ENCODE data around the gene TAF11L4. TPM values are rescaled to one million over a fixed set of nuclear protein-coding genes. Genes with fewer than 3 reads are reported as not detected.
"Not testable (repeated sequence)": the region's sequence is repeated elsewhere in the genome, so short reads cannot be mapped to it uniquely, and the experiment has no call there.

TAF11L4 gene
- total RNA-seq, 2 experiments from 2014 or later: not detected

GRCh38 chr5:17518067-17518466, 3.5 kb upstream of the TAF11L4 start, which contains the start of gene TAF11L3:
TAF11L3 (plus strand) TSS chr5:17518367.
- H3K9me3 ChIP-seq (ENCODE audit: control insufficient read depth in 1 of 2, insufficient read depth in 1 of 2, low read length in 2 of 2); H3K36me3 ChIP-seq (ENCODE audit: insufficient read depth, low read length); CTCF ChIA-PET; POLR2A ChIA-PET; H3K27ac ChIP-seq (ENCODE audit: low read depth in 1 of 2, low read length in 2 of 2); H3K27me3 ChIP-seq (ENCODE audit: control insufficient read depth in 1 of 2, insufficient read depth in 2 of 2, low read length in 2 of 2); H3K4me1 ChIP-seq (ENCODE audit: insufficient read depth, low read length); H3K4me3 Mint-ChIP-seq; DNase-seq; intact Hi-C loops (cut with DNase I, micrococcal nuclease); H3K36me3 Mint-ChIP-seq (ENCODE audit: low read depth); H3K4me3 ChIP-seq (ENCODE audit: low read length); ATAC-seq (ENCODE audit: poor library complexity); H3K4me1 Mint-ChIP-seq (ENCODE audit: low read depth); H3K27me3 Mint-ChIP-seq; H3K27ac Mint-ChIP-seq; H3K9me3 Mint-ChIP-seq: not testable (repeated sequence)

GRCh38 chr5:17519508-17519907, 2.1 kb upstream of the TAF11L4 start:
- H3K27me3 ChIP-seq (ENCODE audit: control insufficient read depth in 1 of 2, insufficient read depth in 2 of 2, low read length in 2 of 2); POLR2A ChIA-PET; H3K36me3 Mint-ChIP-seq (ENCODE audit: low read depth); H3K9me3 ChIP-seq (ENCODE audit: control insufficient read depth in 1 of 2, insufficient read depth in 1 of 2, low read length in 2 of 2); CTCF ChIA-PET; H3K4me3 Mint-ChIP-seq; H3K4me1 Mint-ChIP-seq (ENCODE audit: low read depth); H3K4me1 ChIP-seq (ENCODE audit: insufficient read depth, low read length); H3K9me3 Mint-ChIP-seq; ATAC-seq (ENCODE audit: poor library complexity); H3K4me3 ChIP-seq (ENCODE audit: low read length); intact Hi-C loops (cut with DNase I, micrococcal nuclease); H3K27me3 Mint-ChIP-seq; H3K36me3 ChIP-seq (ENCODE audit: insufficient read depth, low read length); H3K27ac ChIP-seq (ENCODE audit: low read depth in 1 of 2, low read length in 2 of 2); H3K27ac Mint-ChIP-seq: not testable (repeated sequence)
- peak in 1 of 14 experiments; percentile 14 for DNase-seq

DNA sequence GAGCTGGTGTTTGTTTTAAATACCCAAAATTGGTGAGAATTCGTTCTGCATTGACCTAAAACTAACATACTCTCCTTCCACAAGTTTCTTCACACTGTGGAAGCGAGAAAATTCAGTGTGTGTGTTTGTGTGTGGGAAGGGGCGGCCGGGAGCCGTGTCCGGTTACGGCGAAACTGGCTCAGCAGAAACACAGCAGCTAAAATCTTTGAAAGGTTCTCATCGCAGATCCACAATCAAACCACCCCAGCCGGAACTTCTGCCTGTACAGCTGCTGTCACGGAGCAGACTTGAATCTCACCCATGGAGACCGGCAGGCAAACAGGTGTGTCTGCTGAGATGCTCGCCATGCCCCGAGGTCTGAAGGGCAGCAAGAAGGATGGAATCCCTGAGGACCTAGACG, 3.3 kb downstream of the TAF11L4 start, which contains the start of gene TAF11L5:
Gene TAF11L5 (plus strand): TSS at position 301 of the 400 bp plus-strand sequence.
- H3K27ac Mint-ChIP-seq; CTCF ChIA-PET; DNase-seq; H3K9me3 ChIP-seq (ENCODE audit: control insufficient read depth in 1 of 2, insufficient read depth in 1 of 2, low read length in 2 of 2); POLR2A ChIA-PET; H3K4me3 ChIP-seq (ENCODE audit: low read length); H3K27me3 ChIP-seq (ENCODE audit: control insufficient read depth in 1 of 2, insufficient read depth in 2 of 2, low read length in 2 of 2); H3K36me3 ChIP-seq (ENCODE audit: insufficient read depth, low read length); H3K36me3 Mint-ChIP-seq (ENCODE audit: low read depth); intact Hi-C loops (cut with DNase I, micrococcal nuclease); H3K9me3 Mint-ChIP-seq; H3K4me1 ChIP-seq (ENCODE audit: insufficient read depth, low read length); H3K4me1 Mint-ChIP-seq (ENCODE audit: low read depth); ATAC-seq (ENCODE audit: poor library complexity); H3K4me3 Mint-ChIP-seq; H3K27ac ChIP-seq (ENCODE audit: low read depth in 1 of 2, low read length in 2 of 2); H3K27me3 Mint-ChIP-seq: not testable (repeated sequence)

DNA sequence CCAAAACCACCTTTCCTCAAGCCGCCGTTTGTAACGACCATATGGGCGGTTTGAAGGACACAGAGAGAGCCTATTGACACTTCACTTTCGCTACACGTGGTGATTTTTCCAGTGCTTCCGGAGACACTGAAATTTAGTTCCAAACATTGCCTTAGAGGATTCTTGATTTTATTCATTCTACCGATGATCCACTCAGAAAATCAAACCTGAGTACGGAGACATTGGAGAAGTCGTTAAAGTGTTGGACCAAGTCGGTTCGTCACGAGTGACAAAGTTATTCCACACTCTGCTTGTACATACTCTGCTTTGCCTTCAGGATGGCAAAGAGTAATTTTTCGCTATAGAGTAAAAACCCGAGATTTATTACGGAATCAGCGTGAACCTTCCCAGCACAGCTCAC, 4.9 kb downstream of the TAF11L4 start:
- ATAC-seq (ENCODE audit: poor library complexity); H3K27ac Mint-ChIP-seq; H3K4me3 ChIP-seq (ENCODE audit: low read length); H3K9me3 Mint-ChIP-seq; POLR2A ChIA-PET; intact Hi-C loops (cut with DNase I, micrococcal nuclease); H3K27me3 ChIP-seq (ENCODE audit: control insufficient read depth in 1 of 2, insufficient read depth in 2 of 2, low read length in 2 of 2); H3K36me3 ChIP-seq (ENCODE audit: insufficient read depth, low read length); H3K4me1 Mint-ChIP-seq (ENCODE audit: low read depth); H3K4me1 ChIP-seq (ENCODE audit: insufficient read depth, low read length); H3K36me3 Mint-ChIP-seq (ENCODE audit: low read depth); H3K4me3 Mint-ChIP-seq; CTCF ChIA-PET; H3K27me3 Mint-ChIP-seq; H3K27ac ChIP-seq (ENCODE audit: low read depth in 1 of 2, low read length in 2 of 2); H3K9me3 ChIP-seq (ENCODE audit: control insufficient read depth in 1 of 2, insufficient read depth in 1 of 2, low read length in 2 of 2): not testable (repeated sequence)
- DNase-seq: peak in 4 of 14 experiments; percentile 2 to 8 (median 5)

- H3K36me3 ChIP-seq (ENCODE audit: insufficient read depth, low read length); H3K9me3 ChIP-seq (ENCODE audit: control insufficient read depth in 1 of 2, insufficient read depth in 1 of 2, low read length in 2 of 2); H3K4me3 Mint-ChIP-seq; DNase-seq; H3K27me3 ChIP-seq (ENCODE audit: control insufficient read depth in 1 of 2, insufficient read depth in 2 of 2, low read length in 2 of 2); H3K36me3 Mint-ChIP-seq (ENCODE audit: low read depth); H3K27ac Mint-ChIP-seq; H3K4me1 Mint-ChIP-seq (ENCODE audit: low read depth); H3K9me3 Mint-ChIP-seq; intact Hi-C loops (cut with DNase I, micrococcal nuclease); H3K27ac ChIP-seq (ENCODE audit: low read depth in 1 of 2, low read length in 2 of 2); H3K4me1 ChIP-seq (ENCODE audit: insufficient read depth, low read length); H3K27me3 Mint-ChIP-seq; H3K4me3 ChIP-seq (ENCODE audit: low read length); POLR2A ChIA-PET; CTCF ChIA-PET; ATAC-seq (ENCODE audit: poor library complexity): not testable (repeated sequence)
Observed at GRCh38 chr5:17528369-17528768, 6.8 kb downstream of the TAF11L4 start, which contains the start of gene TAF11L6. TAF11L6 (plus strand) TSS chr5:17528669.

Other genes with a start within 250 kb of the TAF11L4 start
- gene TAF11L2, start 23.6 kb upstream of the TAF11L4 start, total RNA-seq: not detected
- not detected for gene TAF11L3, start 3.4 kb upstream of the TAF11L4 start, total RNA-seq
- gene TAF11L5, start 3.4 kb downstream of the TAF11L4 start, total RNA-seq: not detected
- gene TAF11L6, start 6.9 kb downstream of the TAF11L4 start, total RNA-seq: not detected
- gene TAF11L7, start 64.0 kb downstream of the TAF11L4 start, total RNA-seq: not detected
- not detected for gene TAF11L8, start 69.2 kb downstream of the TAF11L4 start, total RNA-seq
- not detected for gene TAF11L9, start 72.6 kb downstream of the TAF11L4 start, total RNA-seq
- not detected for gene TAF11L10, start 76.0 kb downstream of the TAF11L4 start, total RNA-seq
- not detected for gene TAF11L11, start 82.4 kb downstream of the TAF11L4 start, total RNA-seq
- not detected for gene TAF11L12, start 88.6 kb downstream of the TAF11L4 start, total RNA-seq
- gene TAF11L13, start 110.3 kb downstream of the TAF11L4 start, total RNA-seq: not detected
- not detected for gene TAF11L14, start 112.7 kb downstream of the TAF11L4 start, total RNA-seq